Measurements from ENCODE around the gene SCRG1. TPM values are rescaled to one million over a fixed set of nuclear protein-coding genes. Genes with fewer than 3 reads are reported as not detected.

Gene SCRG1
- total RNA-seq: 4.8 and 5.1 TPM in 2 replicates
- long read RNA-seq, full-length matches to known transcripts: 4 of 7 reads
- long read RNA-seq, partial matches to known transcripts: 0 of 7 reads
- long read RNA-seq, other reads (novel, unspliced or antisense): 3 of 7 reads

DNA sequence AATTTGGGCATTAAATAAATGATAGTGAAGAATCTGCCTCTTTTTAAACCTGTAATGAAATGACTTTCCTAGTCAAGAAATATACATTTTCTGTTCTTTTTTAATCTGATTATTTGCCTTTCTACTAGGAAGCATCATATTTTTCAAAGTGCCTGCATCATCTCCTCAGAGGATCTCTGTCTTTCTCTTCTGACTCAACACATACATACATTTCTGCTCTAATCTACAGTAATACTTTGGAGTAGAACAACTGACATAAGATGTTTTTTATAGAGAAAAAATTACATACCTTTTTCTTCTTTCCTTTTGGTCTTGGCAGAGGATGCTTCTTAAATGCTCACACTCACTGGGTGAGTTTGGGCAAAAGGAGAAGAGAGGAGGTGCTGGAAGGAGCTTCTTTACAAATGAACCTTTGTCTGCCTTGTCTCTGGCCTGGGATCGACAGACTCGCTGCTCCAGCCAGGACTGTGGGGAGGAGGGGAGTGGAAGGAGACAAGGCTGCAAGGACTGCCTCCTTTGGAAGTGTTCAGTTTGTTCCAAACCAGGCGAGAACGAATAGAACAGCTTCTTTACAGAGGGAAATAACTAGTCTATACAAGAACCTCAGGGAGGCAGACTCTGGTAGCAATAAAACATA lies at the start of gene SCRG1:
SCRG1 (minus strand) TSS at position 338 of the 637 bp plus-strand sequence. CDS start 7,702 bp downstream, outside the sequence.
- H3K4me3 Mint-ChIP-seq: no peak within 1 kb of the TSS
- peak; percentile 39 for DNase-seq (ENCODE audit: low read depth, low spot score)
- no peaks in the 10 kb centered on the region for H3K9me3 Mint-ChIP-seq
- peak within 1 kb of the TSS; percentile 78 for H3K27ac Mint-ChIP-seq (ENCODE audit: unreplicated experiment)
- no peaks in the 10 kb centered on the region for H3K27me3 Mint-ChIP-seq (ENCODE audit: low read depth)
- peaks cover 18% of the 10 kb centered on the region for H3K4me1 Mint-ChIP-seq
- TF ChIP-seq, protein P1, sequence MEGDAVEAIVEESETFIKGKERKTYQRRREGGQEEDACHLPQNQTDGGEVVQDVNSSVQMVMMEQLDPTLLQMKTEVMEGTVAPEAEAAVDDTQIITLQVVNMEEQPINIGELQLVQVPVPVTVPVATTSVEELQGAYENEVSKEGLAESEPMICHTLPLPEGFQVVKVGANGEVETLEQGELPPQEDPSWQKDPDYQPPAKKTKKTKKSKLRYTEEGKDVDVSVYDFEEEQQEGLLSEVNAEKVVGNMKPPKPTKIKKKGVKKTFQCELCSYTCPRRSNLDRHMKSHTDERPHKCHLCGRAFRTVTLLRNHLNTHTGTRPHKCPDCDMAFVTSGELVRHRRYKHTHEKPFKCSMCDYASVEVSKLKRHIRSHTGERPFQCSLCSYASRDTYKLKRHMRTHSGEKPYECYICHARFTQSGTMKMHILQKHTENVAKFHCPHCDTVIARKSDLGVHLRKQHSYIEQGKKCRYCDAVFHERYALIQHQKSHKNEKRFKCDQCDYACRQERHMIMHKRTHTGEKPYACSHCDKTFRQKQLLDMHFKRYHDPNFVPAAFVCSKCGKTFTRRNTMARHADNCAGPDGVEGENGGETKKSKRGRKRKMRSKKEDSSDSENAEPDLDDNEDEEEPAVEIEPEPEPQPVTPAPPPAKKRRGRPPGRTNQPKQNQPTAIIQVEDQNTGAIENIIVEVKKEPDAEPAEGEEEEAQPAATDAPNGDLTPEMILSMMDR (conservative IDR thresholded peaks at IDR 0.05): no peak
- peaks cover 11% of the 10 kb centered on the region for H3K36me3 Mint-ChIP-seq (ENCODE audit: low read depth)

DNA sequence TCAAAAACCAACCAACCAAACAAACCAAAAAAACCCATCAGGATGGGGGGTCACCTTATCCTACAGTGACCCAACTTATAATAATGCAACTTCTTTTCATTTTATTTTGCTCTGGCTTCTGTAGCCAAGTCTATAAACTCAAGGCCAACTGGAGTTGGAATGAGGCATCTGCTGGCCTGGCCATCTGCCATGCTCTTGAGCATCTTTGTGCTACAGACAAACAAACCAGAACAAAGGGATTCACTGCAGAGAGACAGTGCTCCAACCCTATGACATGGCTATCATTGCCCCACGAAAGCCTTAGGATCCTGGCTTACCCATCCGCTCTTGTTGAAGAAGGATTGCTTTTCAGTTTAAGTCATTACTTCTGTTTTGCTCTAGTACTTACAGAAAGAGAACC lies 49.2 kb upstream of the SCRG1 start:
- Mint-ChIP-seq H3K9me3 (peaks cover 5% of the 10 kb centered on the region), H3K36me3 (ENCODE audit: low read depth) (peaks cover 10% of the 10 kb centered on the region), H3K4me1 (peaks cover 5% of the 10 kb centered on the region), H3K27ac (ENCODE audit: unreplicated experiment) (no peak overlapping the region), H3K27me3 (ENCODE audit: low read depth) (no peaks in the 10 kb centered on the region), H3K4me3 (no peak overlapping the region)
- no peak for DNase-seq (ENCODE audit: low read depth, low spot score)
- TF ChIP-seq, protein P1 (conservative IDR thresholded peaks at IDR 0.05): no peak

DNA sequence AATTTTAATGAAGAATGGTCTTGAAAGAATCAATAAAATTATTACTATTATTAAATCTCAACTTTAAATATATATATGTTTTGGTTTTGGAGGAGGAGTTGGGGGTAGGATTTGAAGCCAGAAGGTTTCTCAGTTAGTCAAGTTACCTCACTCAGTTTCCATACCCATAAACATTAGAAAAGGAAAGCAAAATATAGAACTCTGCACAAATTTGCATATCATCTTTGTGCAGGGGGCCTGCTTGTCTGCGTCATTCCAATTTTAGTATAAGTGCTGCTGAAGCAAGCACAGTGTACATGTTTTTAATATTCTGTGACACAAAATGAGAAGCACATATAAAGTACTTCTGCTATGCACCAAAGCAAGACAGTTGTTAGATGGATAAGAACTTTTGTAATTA lies 47.5 kb upstream of the SCRG1 start:
- H3K36me3 Mint-ChIP-seq (ENCODE audit: low read depth): peaks cover 15% of the 10 kb centered on the region
- TF ChIP-seq, protein P1 (conservative IDR thresholded peaks at IDR 0.05): no peak
- no peaks in the 10 kb centered on the region for H3K27me3 Mint-ChIP-seq (ENCODE audit: low read depth)
- H3K9me3 Mint-ChIP-seq: peaks cover 5% of the 10 kb centered on the region
- H3K4me3 Mint-ChIP-seq: no peak overlapping the region
- H3K27ac Mint-ChIP-seq (ENCODE audit: unreplicated experiment): no peak overlapping the region
- DNase-seq (ENCODE audit: low read depth, low spot score): no peak
- H3K4me1 Mint-ChIP-seq: peaks cover 5% of the 10 kb centered on the region

DNA sequence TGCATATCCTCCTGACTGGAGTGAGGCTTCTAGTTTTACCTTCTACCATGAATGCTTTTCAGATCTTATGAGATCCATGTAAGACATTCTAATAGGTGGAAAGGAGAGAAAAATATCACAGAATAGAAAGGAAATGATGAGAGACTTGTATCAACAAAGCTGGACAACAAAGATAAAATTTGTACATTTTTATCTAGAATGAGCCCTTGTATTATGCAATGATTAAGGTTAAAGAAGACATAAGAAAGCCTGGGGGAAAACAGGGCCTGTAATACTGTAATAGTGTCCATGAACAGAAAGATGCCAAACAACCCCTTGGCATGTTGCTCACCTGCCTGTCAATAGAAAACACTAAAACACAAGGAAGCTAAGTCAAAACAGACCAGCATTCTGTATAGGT lies 44.2 kb upstream of the SCRG1 start:
- Mint-ChIP-seq H3K4me3 (no peak overlapping the region), H3K36me3 (ENCODE audit: low read depth) (peaks cover 10% of the 10 kb centered on the region), H3K4me1 (no peaks in the 10 kb centered on the region), H3K27ac (ENCODE audit: unreplicated experiment) (no peak overlapping the region), H3K9me3 (no peaks in the 10 kb centered on the region), H3K27me3 (ENCODE audit: low read depth) (no peaks in the 10 kb centered on the region)
- DNase-seq (ENCODE audit: low read depth, low spot score): no peak
- TF ChIP-seq, protein P1 (conservative IDR thresholded peaks at IDR 0.05): no peak

DNA sequence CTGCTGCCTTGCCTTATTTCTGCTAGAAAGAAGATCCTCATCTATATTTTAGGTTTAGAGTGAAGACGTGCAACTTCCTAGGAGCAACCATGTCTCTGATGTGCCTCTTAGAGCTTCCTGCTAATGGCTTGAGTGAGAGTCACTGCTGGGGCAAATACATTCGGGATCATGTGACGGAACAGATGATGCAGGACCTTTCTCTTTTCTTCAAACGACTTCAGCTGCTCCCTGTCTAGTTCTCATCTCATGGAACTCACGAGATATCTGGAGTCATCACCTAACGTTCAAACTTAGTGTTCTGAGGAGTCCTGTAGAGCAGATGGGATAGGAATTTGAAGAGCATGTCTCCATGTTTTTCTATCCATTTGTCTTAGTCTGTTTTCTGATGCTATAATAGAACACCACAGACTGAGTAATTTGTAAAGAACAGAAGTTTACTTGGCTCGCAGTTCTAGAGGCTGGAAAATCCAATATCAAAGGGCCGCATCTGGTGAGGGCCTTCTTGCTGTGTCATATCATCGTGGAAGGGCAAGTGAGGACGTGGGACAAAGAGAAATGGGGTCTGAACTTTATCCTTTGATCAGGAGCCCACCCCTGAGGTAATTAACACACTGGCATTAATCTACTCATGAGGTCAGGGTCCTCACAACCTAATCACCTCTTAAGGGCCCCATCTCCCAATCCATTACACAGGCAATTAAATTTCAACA lies 43.5 kb upstream of the SCRG1 start:
- Mint-ChIP-seq H3K4me1 (no peaks in the 10 kb centered on the region), H3K4me3 (no peak overlapping the region), H3K27me3 (ENCODE audit: low read depth) (no peaks in the 10 kb centered on the region), H3K9me3 (no peaks in the 10 kb centered on the region), H3K36me3 (ENCODE audit: low read depth) (peaks cover 10% of the 10 kb centered on the region), H3K27ac (ENCODE audit: unreplicated experiment) (no peak overlapping the region)
- TF ChIP-seq, protein P1 (conservative IDR thresholded peaks at IDR 0.05): no peak
- no peak for DNase-seq (ENCODE audit: low read depth, low spot score)

Measured in neural crest cell (in vitro differentiated cells).